HUDEP-2 (cell line): Measurements from ENCODE around the gene TNNT2.

ENCODE experiments used
- DNase-seq, 76 experiments: peaks; one replicate each; lab custom pipeline; 2025; ENCODE audit not compliant: unreplicated experiment in 76 of 76; lab: John Stamatoyannopoulos, UW

The TNNT2 gene

GRCh38 chr1:201379733-201380242 is 2.3 kb upstream of the TNNT2 start:
- DNase-seq, result no peak

GRCh38 chr1:201378804-201379203 is 1.3 kb upstream of the TNNT2 start:
- no peak for DNase-seq

- DNase-seq, result peak in 26 of 76 experiments; percentile 5 to 44 (median 20)
These were observed 761 bp downstream of the TNNT2 start for GRCh38 chr1:201376464-201377374.

- no peak for DNase-seq
These were observed 1.4 kb downstream of the TNNT2 start for GRCh38 chr1:201376107-201376463.

- DNase-seq, result no peak
These were observed 2.3 kb downstream of the TNNT2 start for GRCh38 chr1:201375169-201375568.

GRCh38 chr1:201374364-201374763 is 3.1 kb downstream of the TNNT2 start:
- no peak for DNase-seq

GRCh38 chr1:201371792-201372191 is 5.7 kb downstream of the TNNT2 start:
- no peak for DNase-seq

GRCh38 chr1:201371276-201371675 is 6.2 kb downstream of the TNNT2 start:
- no peak for DNase-seq

- no peak for DNase-seq
These were observed 7.0 kb downstream of the TNNT2 start for GRCh38 chr1:201370500-201370899.

GRCh38 chr1:201369209-201369608 is 8.3 kb downstream of the TNNT2 start:
- DNase-seq, result no peak

GRCh38 chr1:201366696-201367095 is 10.8 kb downstream of the TNNT2 start:
- DNase-seq, result no peak

GRCh38 chr1:201365251-201365650 is 12.2 kb downstream of the TNNT2 start:
- DNase-seq, result no peak

- no peak for DNase-seq
These were observed 12.7 kb downstream of the TNNT2 start for GRCh38 chr1:201364808-201365105.

GRCh38 chr1:201363467-201363866 is 14.0 kb downstream of the TNNT2 start:
- no peak for DNase-seq

- DNase-seq, result no peak
These were observed 14.6 kb downstream of the TNNT2 start for GRCh38 chr1:201362906-201363305.

GRCh38 chr1:201361652-201362504 is 15.6 kb downstream of the TNNT2 start:
- peak in 29 of 76 experiments; percentile 7 to 48 (median 20) for DNase-seq

GRCh38 chr1:201360901-201361651 is 16.4 kb downstream of the TNNT2 start:
- no peak for DNase-seq

- DNase-seq, result no peak
These were observed 17.0 kb downstream of the TNNT2 start for GRCh38 chr1:201360486-201360885.

- no peak for DNase-seq
These were observed 17.6 kb downstream of the TNNT2 start for GRCh38 chr1:201359873-201360210.

- DNase-seq, result no peak
These were observed 18.2 kb downstream of the TNNT2 start for GRCh38 chr1:201359031-201359872.
